ENCODE results near the gene ZNF205. TPM values are rescaled to one million over a fixed set of nuclear protein-coding genes. Genes with fewer than 3 reads are reported as not detected.

Gene ZNF205
- total and polyA plus RNA-seq, 9 of the 15 experiments (the other 6 are each of a cell fraction or from before 2014, with no cell fraction given): 2.4 to 11.8 (median 5.1) TPM; not detected in 2

DNA sequence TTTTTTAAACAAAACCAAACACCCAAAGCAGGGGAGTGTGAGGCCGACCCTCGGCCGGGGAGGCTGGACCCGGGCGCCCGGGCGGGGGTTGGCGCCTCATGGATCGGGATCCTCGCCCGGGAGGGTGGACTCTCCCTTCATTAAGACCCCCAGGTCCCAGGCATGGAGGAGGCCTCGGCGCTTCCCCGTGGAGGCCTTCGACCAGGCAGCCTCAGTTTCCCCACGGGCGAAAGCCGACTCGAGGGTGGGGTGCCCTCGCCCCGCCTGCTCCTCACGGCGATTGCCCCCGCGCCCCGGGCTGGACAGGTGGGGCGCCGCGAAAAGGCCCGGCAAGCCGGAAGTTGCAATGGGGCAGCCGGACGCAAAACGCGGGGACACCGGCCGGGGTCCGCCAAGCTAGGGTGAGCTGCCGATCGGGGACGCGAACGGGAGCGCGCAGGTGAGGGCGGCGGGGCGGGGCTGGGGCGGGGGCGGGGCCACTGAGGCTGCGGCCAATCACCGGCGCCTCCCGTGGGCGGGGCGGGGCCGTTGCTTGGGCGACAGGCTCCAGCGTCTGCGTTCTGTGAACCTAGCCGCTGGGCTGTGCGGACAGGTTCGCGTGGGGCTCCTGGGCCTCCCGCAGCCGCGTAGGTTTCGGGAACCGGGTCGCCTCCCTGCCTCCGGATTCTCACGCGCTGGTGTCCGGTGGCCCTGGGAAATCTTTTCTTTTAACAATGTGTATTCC is 6.0 kb upstream of the ZNF205 start (continued):
- TF ChIP-seq, protein P1, sequence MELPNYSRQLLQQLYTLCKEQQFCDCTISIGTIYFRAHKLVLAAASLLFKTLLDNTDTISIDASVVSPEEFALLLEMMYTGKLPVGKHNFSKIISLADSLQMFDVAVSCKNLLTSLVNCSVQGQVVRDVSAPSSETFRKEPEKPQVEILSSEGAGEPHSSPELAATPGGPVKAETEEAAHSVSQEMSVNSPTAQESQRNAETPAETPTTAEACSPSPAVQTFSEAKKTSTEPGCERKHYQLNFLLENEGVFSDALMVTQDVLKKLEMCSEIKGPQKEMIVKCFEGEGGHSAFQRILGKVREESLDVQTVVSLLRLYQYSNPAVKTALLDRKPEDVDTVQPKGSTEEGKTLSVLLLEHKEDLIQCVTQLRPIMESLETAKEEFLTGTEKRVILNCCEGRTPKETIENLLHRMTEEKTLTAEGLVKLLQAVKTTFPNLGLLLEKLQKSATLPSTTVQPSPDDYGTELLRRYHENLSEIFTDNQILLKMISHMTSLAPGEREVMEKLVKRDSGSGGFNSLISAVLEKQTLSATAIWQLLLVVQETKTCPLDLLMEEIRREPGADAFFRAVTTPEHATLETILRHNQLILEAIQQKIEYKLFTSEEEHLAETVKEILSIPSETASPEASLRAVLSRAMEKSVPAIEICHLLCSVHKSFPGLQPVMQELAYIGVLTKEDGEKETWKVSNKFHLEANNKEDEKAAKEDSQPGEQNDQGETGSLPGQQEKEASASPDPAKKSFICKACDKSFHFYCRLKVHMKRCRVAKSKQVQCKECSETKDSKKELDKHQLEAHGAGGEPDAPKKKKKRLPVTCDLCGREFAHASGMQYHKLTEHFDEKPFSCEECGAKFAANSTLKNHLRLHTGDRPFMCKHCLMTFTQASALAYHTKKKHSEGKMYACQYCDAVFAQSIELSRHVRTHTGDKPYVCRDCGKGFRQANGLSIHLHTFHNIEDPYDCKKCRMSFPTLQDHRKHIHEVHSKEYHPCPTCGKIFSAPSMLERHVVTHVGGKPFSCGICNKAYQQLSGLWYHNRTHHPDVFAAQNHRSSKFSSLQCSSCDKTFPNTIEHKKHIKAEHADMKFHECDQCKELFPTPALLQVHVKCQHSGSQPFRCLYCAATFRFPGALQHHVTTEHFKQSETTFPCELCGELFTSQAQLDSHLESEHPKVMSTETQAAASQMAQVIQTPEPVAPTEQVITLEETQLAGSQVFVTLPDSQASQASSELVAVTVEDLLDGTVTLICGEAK (IDR thresholded peaks at IDR 0.05): peak; percentile 98
- TF ChIP-seq, protein P1 (CRISPR knock-in tag; IDR thresholded peaks at IDR 0.05): no peak
- TF ChIP-seq ZEB2 (IDR thresholded peaks at IDR 0.05) (0 out of 2 replicates have a peak, but pooled peaks have one; percentile 74), NCOA6 (IDR thresholded peaks at IDR 0.05) (no peak), TARDBP (IDR thresholded peaks at IDR 0.05) (peak; percentile 55; the same call in 1 of the 2 replicates), TAF15 (IDR thresholded peaks at IDR 0.05; ENCODE audit: low read depth, low read length) (no peak), ZBTB17 (CRISPR knock-in tag; IDR thresholded peaks at IDR 0.05) (peak; percentile 67; the same call in 1 of the 2 replicates), PHF20 (IDR thresholded peaks at IDR 0.05; ENCODE audit: partially characterized antibody) (peak; percentile 95), EP400 (IDR thresholded peaks at IDR 0.05) (peak; percentile 80), ZNF224 (CRISPR knock-in tag; IDR thresholded peaks at IDR 0.05) (no peak), PHB2 (IDR thresholded peaks at IDR 0.05; ENCODE audit: low read depth) (no peak), NFYB (IDR thresholded peaks at IDR 0.05; ENCODE audit: extremely low read depth, insufficient read length) (no peak), IRF2 (CRISPR knock-in tag; IDR thresholded peaks at IDR 0.05) (no peak), SUPT5H (IDR thresholded peaks at IDR 0.05) (peak; percentile 88), EHMT2 (IDR thresholded peaks at IDR 0.05) (no peak)
- TF ChIP-seq, protein P2, sequence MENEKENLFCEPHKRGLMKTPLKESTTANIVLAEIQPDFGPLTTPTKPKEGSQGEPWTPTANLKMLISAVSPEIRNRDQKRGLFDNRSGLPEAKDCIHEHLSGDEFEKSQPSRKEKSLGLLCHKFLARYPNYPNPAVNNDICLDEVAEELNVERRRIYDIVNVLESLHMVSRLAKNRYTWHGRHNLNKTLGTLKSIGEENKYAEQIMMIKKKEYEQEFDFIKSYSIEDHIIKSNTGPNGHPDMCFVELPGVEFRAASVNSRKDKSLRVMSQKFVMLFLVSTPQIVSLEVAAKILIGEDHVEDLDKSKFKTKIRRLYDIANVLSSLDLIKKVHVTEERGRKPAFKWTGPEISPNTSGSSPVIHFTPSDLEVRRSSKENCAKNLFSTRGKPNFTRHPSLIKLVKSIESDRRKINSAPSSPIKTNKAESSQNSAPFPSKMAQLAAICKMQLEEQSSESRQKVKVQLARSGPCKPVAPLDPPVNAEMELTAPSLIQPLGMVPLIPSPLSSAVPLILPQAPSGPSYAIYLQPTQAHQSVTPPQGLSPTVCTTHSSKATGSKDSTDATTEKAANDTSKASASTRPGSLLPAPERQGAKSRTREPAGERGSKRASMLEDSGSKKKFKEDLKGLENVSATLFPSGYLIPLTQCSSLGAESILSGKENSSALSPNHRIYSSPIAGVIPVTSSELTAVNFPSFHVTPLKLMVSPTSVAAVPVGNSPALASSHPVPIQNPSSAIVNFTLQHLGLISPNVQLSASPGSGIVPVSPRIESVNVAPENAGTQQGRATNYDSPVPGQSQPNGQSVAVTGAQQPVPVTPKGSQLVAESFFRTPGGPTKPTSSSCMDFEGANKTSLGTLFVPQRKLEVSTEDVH (IDR thresholded peaks at IDR 0.05; ENCODE audit: low read depth, partially characterized antibody): peak; percentile 73
- TF ChIP-seq, protein P3, sequence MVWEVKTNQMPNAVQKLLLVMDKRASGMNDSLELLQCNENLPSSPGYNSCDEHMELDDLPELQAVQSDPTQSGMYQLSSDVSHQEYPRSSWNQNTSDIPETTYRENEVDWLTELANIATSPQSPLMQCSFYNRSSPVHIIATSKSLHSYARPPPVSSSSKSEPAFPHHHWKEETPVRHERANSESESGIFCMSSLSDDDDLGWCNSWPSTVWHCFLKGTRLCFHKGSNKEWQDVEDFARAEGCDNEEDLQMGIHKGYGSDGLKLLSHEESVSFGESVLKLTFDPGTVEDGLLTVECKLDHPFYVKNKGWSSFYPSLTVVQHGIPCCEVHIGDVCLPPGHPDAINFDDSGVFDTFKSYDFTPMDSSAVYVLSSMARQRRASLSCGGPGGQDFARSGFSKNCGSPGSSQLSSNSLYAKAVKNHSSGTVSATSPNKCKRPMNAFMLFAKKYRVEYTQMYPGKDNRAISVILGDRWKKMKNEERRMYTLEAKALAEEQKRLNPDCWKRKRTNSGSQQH (CRISPR knock-in tag; IDR thresholded peaks at IDR 0.05): peak; percentile 77; the same call in 1 of the 2 replicates
